Astrocyte (in vitro differentiated cells and primary cell): ENCODE data around the gene PFKFB4. TPM values are rescaled to one million over a fixed set of nuclear protein-coding genes. Genes with fewer than 3 reads are reported as not detected.

Experiments
- DNase-seq: peaks from one replicate; pipeline ENCODE4 v3.0.0-alpha.2; 2010; ENCODE audit warnings: low read depth
- FAIRE-seq: peaks from 2 replicates; lab custom pipeline; 2011; peaks lifted over from hg19 to GRCh38; lab: Jason Lieb, UNC
- H2AFZ ChIP-seq: 2 replicates; pipeline ENCODE4 v1.6.0; 2012; ENCODE audit warnings: low read depth, low read length, inconsistent platforms
- H3K27ac ChIP-seq: 2 replicates; pipeline ENCODE4 v1.5.1; 2011; ENCODE audit warnings: low read depth, low read length, inconsistent platforms
- H3K27me3 ChIP-seq: 2 replicates; pipeline ENCODE4 v1.6.0; 2011; ENCODE audit warnings: low read length, inconsistent platforms; ENCODE audit not compliant: insufficient read depth
- H3K36me3 ChIP-seq: 2 replicates; pipeline ENCODE4 v1.5.1; 2011; ENCODE audit warnings: low read length, inconsistent platforms; ENCODE audit not compliant: insufficient read depth
- H3K4me1 ChIP-seq: 2 replicates; pipeline ENCODE4 v1.5.1; 2011; ENCODE audit warnings: low read length, inconsistent platforms; ENCODE audit not compliant: insufficient read depth
- H3K4me2 ChIP-seq: 2 replicates; pipeline ENCODE4 v1.6.0; 2012; ENCODE audit warnings: low read length, inconsistent platforms
- H3K4me3 ChIP-seq: 2 replicates; pipeline ENCODE4 v1.5.1; 2011; ENCODE audit warnings: low read depth, mild to moderate bottlenecking, low read length, inconsistent platforms; ENCODE audit not compliant: insufficient read depth
- H3K79me2 ChIP-seq: 2 replicates; pipeline ENCODE4 v1.6.0; 2012; ENCODE audit warnings: mild to moderate bottlenecking, low read length, inconsistent platforms; ENCODE audit not compliant: insufficient read depth
- H3K9ac ChIP-seq: 2 replicates; pipeline ENCODE4 v1.6.0; 2012; ENCODE audit warnings: mild to moderate bottlenecking, low read length, inconsistent platforms
- H3K9me3 ChIP-seq: 2 replicates; pipeline ENCODE4 v1.5.1; 2012; ENCODE audit warnings: low read depth, mild to moderate bottlenecking, low read length, inconsistent platforms; ENCODE audit not compliant: insufficient read depth
- H4K20me1 ChIP-seq: 2 replicates; pipeline ENCODE4 v1.6.0; 2012; ENCODE audit warnings: low read length, inconsistent platforms; ENCODE audit not compliant: insufficient read depth
- H3K27ac Mint-ChIP-seq: one replicate; pipeline ENCODE4 v1.8.0; 2021; ENCODE audit warnings: mild to moderate bottlenecking, mixed read lengths; ENCODE audit not compliant: unreplicated experiment
- H3K27me3 Mint-ChIP-seq: one replicate; pipeline ENCODE4 v1.8.0; 2021; ENCODE audit warnings: low read depth, mixed read lengths; ENCODE audit not compliant: unreplicated experiment
- H3K36me3 Mint-ChIP-seq: one replicate; pipeline ENCODE4 v1.8.0; 2021; ENCODE audit warnings: low read depth, mixed read lengths; ENCODE audit not compliant: unreplicated experiment
- H3K4me1 Mint-ChIP-seq: one replicate; pipeline ENCODE4 v1.8.0; 2021; ENCODE audit warnings: low read depth, mixed read lengths; ENCODE audit not compliant: unreplicated experiment
- H3K4me3 Mint-ChIP-seq: one replicate; pipeline ENCODE4 v1.8.0; 2021; ENCODE audit warnings: mild to moderate bottlenecking, moderate library complexity, mixed read lengths; ENCODE audit not compliant: unreplicated experiment
- H3K9me3 Mint-ChIP-seq: one replicate; pipeline ENCODE4 v1.8.0; 2021; ENCODE audit warnings: mild to moderate bottlenecking, mixed read lengths; ENCODE audit not compliant: unreplicated experiment
- EZH2 ChIP-seq: IDR thresholded peaks from 2 replicates; pipeline ENCODE4 v1.6.1; 2012; ENCODE audit warnings: mild to moderate bottlenecking, low read length, inconsistent platforms; ENCODE audit not compliant: insufficient read depth
- total RNA-seq: library from RNA; stranded (reverse); gene quantifications from 2 replicates; pipeline ENCODE4 v1.2.1, GENCODE V29; 2021
- TF ChIP-seq, protein P1 (sequence below): IDR thresholded peaks from 2 replicates; pipeline ENCODE4 v1.5.1; 2011; ENCODE audit warnings: low read depth, mild to moderate bottlenecking, inconsistent platforms, low read length, moderate library complexity; ENCODE audit not compliant: insufficient read depth

Gene PFKFB4
- total RNA-seq, 1 donor from 2014 or later = 27.8 TPM

DNA sequence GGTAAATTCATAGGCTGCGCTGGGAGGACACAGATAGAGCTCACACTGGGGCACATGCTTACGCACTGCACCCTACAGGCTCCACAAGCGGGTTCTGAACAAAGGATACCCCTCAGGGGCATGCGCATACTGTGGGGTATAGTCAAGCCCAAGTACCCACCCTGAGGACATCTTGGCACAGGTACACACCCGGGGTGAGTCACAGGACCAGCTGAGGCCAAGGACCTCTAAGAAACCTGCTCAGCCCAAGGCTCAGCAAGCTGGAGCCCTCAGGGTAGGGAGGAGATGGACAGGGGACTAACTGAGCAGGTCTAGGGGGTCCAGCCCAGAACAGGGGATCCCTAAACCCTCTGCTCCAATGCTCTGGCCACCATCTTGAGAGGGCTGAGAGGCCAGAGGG is 55.9 kb downstream of the PFKFB4 start:
- Histone ChIP-seq H3K4me3 (no peak overlapping the region), H3K4me1 (peaks cover 21% of the 10 kb centered on the region), H3K79me2 (peaks cover 29% of the 10 kb centered on the region), H3K27me3 (no peaks in the 10 kb centered on the region), H3K9ac (no peak overlapping the region), H3K9me3 (no peaks in the 10 kb centered on the region), H3K36me3 (peaks cover 3% of the 10 kb centered on the region), H4K20me1 (peaks cover 18% of the 10 kb centered on the region), H2AFZ (no peak overlapping the region), H3K4me2 (no peak overlapping the region), H3K27ac (no peak overlapping the region)
- Mint-ChIP-seq H3K27me3 (no peaks in the 10 kb centered on the region), H3K4me3 (no peak overlapping the region), H3K36me3 (peaks cover 19% of the 10 kb centered on the region), H3K9me3 (peaks cover 3% of the 10 kb centered on the region), H3K4me1 (peaks cover 14% of the 10 kb centered on the region), H3K27ac (no peak overlapping the region)
- FAIRE-seq = no peak
- no peak for DNase-seq
- TF ChIP-seq, protein P1, sequence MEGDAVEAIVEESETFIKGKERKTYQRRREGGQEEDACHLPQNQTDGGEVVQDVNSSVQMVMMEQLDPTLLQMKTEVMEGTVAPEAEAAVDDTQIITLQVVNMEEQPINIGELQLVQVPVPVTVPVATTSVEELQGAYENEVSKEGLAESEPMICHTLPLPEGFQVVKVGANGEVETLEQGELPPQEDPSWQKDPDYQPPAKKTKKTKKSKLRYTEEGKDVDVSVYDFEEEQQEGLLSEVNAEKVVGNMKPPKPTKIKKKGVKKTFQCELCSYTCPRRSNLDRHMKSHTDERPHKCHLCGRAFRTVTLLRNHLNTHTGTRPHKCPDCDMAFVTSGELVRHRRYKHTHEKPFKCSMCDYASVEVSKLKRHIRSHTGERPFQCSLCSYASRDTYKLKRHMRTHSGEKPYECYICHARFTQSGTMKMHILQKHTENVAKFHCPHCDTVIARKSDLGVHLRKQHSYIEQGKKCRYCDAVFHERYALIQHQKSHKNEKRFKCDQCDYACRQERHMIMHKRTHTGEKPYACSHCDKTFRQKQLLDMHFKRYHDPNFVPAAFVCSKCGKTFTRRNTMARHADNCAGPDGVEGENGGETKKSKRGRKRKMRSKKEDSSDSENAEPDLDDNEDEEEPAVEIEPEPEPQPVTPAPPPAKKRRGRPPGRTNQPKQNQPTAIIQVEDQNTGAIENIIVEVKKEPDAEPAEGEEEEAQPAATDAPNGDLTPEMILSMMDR = no peak

GRCh38 chr3:48493203-48493501 is 63.5 kb downstream of the PFKFB4 start:
- DNase-seq (no peak), FAIRE-seq (no peak)
- H4K20me1 ChIP-seq = no peaks in the 10 kb centered on the region
- no peak overlapping the region for H2AFZ ChIP-seq
- H3K4me2 ChIP-seq = no peak overlapping the region
- Mint-ChIP-seq H3K4me3 (no peak overlapping the region), H3K27ac (no peak overlapping the region), H3K36me3 (peaks cover 10% of the 10 kb centered on the region), H3K9me3 (peaks cover 2% of the 10 kb centered on the region), H3K27me3 (no peaks in the 10 kb centered on the region), H3K4me1 (no peaks in the 10 kb centered on the region)
- TF ChIP-seq, protein P1 = no peak
- no peak for TF ChIP-seq EZH2
- no peaks in the 10 kb centered on the region for H3K4me1 ChIP-seq
- no peaks in the 10 kb centered on the region for H3K9me3 ChIP-seq
- H3K27ac ChIP-seq = no peak overlapping the region
- H3K36me3 ChIP-seq = peaks cover 10% of the 10 kb centered on the region
- H3K79me2 ChIP-seq = no peaks in the 10 kb centered on the region
- no peak overlapping the region for H3K9ac ChIP-seq
- no peaks in the 10 kb centered on the region for H3K27me3 ChIP-seq
- H3K4me3 ChIP-seq = no peak overlapping the region

DNA sequence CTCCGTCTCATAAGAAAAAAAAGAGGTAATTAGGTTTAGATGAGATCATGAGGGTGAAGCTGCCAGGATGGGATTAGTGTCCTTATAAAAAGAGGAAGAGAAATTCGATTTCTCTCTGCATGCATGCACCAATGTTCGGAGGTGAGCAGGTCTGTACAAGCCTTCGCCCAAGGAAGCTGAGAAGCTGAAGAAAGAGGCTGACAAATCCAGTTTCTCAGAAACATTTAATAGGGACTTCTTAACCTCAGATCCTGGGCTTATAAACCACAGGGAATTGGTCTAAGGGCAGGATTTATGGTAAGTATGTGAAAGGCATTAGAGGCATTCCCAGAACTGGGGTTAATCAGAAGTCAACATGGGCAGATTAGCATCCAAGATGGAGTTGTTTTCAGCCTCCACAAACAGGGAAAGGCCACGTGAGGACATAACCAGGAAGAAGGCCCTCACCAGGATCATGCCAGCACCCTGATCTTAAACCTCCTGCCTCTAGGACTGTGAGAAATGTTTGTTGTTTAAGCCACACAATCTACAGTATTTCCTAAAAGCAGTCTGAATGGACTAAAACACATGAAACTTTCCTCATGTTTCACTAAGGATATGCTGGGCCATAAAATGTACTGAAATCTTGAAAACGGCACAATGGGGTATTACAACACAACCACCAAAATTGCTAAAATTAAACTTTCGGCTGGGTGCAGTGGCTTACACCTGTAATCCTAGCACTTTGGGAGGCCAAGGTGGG is 64.0 kb downstream of the PFKFB4 start:
- H3K27ac ChIP-seq = no peak overlapping the region
- H3K79me2 ChIP-seq = no peaks in the 10 kb centered on the region
- no peaks in the 10 kb centered on the region for H3K4me1 Mint-ChIP-seq
- H2AFZ ChIP-seq = no peak overlapping the region
- FAIRE-seq = no peak
- no peak overlapping the region for H3K27ac Mint-ChIP-seq
- H3K27me3 Mint-ChIP-seq = no peaks in the 10 kb centered on the region
- no peak for TF ChIP-seq EZH2
- TF ChIP-seq, protein P1 = no peak
- H3K9ac ChIP-seq = no peak overlapping the region
- H3K9me3 Mint-ChIP-seq = no peaks in the 10 kb centered on the region
- no peaks in the 10 kb centered on the region for H3K9me3 ChIP-seq
- H3K27me3 ChIP-seq = no peaks in the 10 kb centered on the region
- H4K20me1 ChIP-seq = no peaks in the 10 kb centered on the region
- peaks cover 10% of the 10 kb centered on the region for H3K36me3 ChIP-seq
- H3K4me3 ChIP-seq = no peak overlapping the region
- peaks cover 6% of the 10 kb centered on the region for H3K36me3 Mint-ChIP-seq
- H3K4me1 ChIP-seq = no peaks in the 10 kb centered on the region
- no peak overlapping the region for H3K4me3 Mint-ChIP-seq
- peak; percentile 65 for DNase-seq
- no peak overlapping the region for H3K4me2 ChIP-seq
